22Rv1 (cell line): ENCODE results near the gene DISC1.

ENCODE experiments used
- CTCF ChIP-seq: fragments of 450-650 bp; IDR thresholded peaks from 2 replicates; pipeline ENCODE4 v1.5.1; 2017; ENCODE audit warnings: mild to moderate bottlenecking
- ZFX ChIP-seq: fragments of 450-650 bp; IDR thresholded peaks from 2 replicates; pipeline ENCODE4 v1.6.1; 2017; ENCODE audit warnings: antibody characterized with exemption, borderline replicate concordance

DNA sequence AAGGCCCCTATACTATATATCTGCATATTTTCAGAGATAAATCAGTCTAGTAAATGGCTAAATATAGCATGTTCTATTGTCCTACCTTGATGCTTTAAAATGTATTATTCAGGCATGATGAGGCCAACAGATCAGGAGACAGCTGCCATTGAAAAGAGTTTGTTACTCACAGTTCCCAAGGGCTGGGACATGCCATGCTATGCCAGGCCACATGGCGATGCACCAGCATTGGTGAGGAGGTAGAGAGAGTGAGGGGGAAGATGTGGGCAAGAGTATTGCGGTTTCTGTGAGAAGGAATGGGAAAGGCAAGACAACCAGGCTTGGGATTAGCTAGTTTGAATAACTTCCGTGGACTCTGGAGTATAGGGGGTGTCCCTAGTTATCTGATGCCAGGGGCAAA lies 316.5 kb downstream of the DISC1 start:
- TF ChIP-seq CTCF (no peak), ZFX (no peak)
